Smooth muscle cell (in vitro differentiated cells): ENCODE data around the gene CEL. TPM values are rescaled to one million over a fixed set of nuclear protein-coding genes. Genes with fewer than 3 reads are reported as not detected.
"Not testable (repeated sequence)": the region's sequence is repeated elsewhere in the genome, so short reads cannot be mapped to it uniquely, and the experiment has no call there.

ENCODE experiments used
- DNase-seq: peaks from one replicate; lab custom pipeline; 2025; ENCODE audit not compliant: unreplicated experiment; lab: John Stamatoyannopoulos, UW
- H2AFZ ChIP-seq: fragments of 200-600 bp; sonication (generic); 2 replicates; pipeline ENCODE4 v1.6.0; 2016; ENCODE audit warnings: antibody characterized with exemption, low read depth, mild to moderate bottlenecking
- H3F3A ChIP-seq: fragments of 200-600 bp; sonication (generic); 2 replicates; pipeline ENCODE4 v1.6.0; 2017; ENCODE audit warnings: antibody characterized with exemption, low read depth
- H3K27ac ChIP-seq: fragments of 200-600 bp; sonication (generic); 2 replicates; pipeline ENCODE4 v1.5.1; 2016; ENCODE audit warnings: low read depth, mild to moderate bottlenecking
- H3K27me3 ChIP-seq: fragments of 200-600 bp; sonication (generic); 2 replicates; pipeline ENCODE4 v1.6.1; 2016; ENCODE audit warnings: low read depth, mild to moderate bottlenecking
- H3K36me3 ChIP-seq: fragments of 200-600 bp; sonication (generic); 2 replicates; pipeline ENCODE4 v1.5.1; 2016; ENCODE audit warnings: low read depth
- H3K4me1 ChIP-seq: fragments of 200-600 bp; sonication (generic); 2 replicates; pipeline ENCODE4 v1.5.1; 2016; ENCODE audit warnings: low read depth
- H3K4me2 ChIP-seq: fragments of 200-600 bp; sonication (generic); 2 replicates; pipeline ENCODE4 v1.6.0; 2016; ENCODE audit warnings: mild to moderate bottlenecking
- H3K4me3 ChIP-seq: fragments of 200-600 bp; sonication (generic); 2 replicates; pipeline ENCODE4 v1.5.1; 2016; ENCODE audit warnings: mild to moderate bottlenecking
- H3K79me2 ChIP-seq: fragments of 200-600 bp; sonication (generic); 2 replicates; pipeline ENCODE4 v1.6.0; 2016; ENCODE audit warnings: low read depth, mild to moderate bottlenecking
- H3K9ac ChIP-seq: fragments of 200-600 bp; sonication (generic); 2 replicates; pipeline ENCODE4 v1.6.0; 2016; ENCODE audit warnings: low read depth
- H3K9me3 ChIP-seq: fragments of 200-600 bp; sonication (generic); replicated peaks from 2 replicates; pipeline ENCODE4 v1.5.1; 2016; ENCODE audit warnings: low read depth
- H4K20me1 ChIP-seq: fragments of 200-600 bp; sonication (generic); 2 replicates; pipeline ENCODE4 v1.6.0; 2016; ENCODE audit warnings: low read depth
- WGBS: methylation state at CpG from one replicate; pipeline ENCODE4 v1.1.7; 2016; ENCODE audit warnings: low lambda C conversion rate; 5-methylcytosine and 5-hydroxymethylcytosine counted together
- polyA plus RNA-seq: library from polyadenylated mRNA; unstranded; fragments of >200 nt; fragmentation: Nextera tagmentation; extraction: Ambion mirVana; gene quantifications from 2 replicates; pipeline ENCODE4 v1.2.1, GENCODE V29; 2016
- total RNA-seq: library from RNA; depleted of rRNA; stranded (reverse); fragments of >200 nt; gene quantifications from 2 replicates; pipeline ENCODE4 v1.2.3, GENCODE V29; 2014
- TF ChIP-seq, protein P1 (sequence below): fragments of 200-600 bp; sonication (generic); IDR thresholded peaks from 2 replicates; pipeline ENCODE4 v1.5.1; 2017; ENCODE audit warnings: borderline replicate concordance, mild to moderate bottlenecking, antibody characterized with exemption; ENCODE audit not compliant: insufficient read depth, poor library complexity, severe bottlenecking

Gene CEL
- 0.04 and 0.18 TPM in 2 replicates for total RNA-seq
- polyA plus RNA-seq: 0.73 and 1.7 TPM in 2 replicates

DNA sequence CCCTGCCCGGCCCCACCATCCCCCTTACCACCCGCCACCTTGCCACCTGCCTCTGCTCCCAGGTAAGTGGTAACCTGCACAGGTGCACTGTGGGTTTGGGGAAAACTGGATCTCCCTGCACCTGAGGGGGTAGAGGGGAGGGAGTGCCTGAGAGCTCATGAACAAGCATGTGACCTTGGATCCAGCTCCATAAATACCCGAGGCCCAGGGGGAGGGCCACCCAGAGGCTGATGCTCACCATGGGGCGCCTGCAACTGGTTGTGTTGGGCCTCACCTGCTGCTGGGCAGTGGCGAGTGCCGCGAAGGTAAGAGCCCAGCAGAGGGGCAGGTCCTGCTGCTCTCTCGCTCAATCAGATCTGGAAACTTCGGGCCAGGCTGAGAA lies at the start of gene CEL:
CEL (plus strand) TSS at position 218 of the 382 bp plus-strand sequence; CDS start at position 240, 22 bp downstream.
- Histone ChIP-seq H3K27ac (peak within 1 kb of the TSS; percentile 56), H3K4me2 (peak within 1 kb of the TSS; percentile 44), H3K4me1 (peaks cover 15% of the 10 kb centered on the region)
- not testable (repeated sequence) for H3K79me2 ChIP-seq, H2AFZ ChIP-seq, DNase-seq, H3K36me3 ChIP-seq, H3K9me3 ChIP-seq, H4K20me1 ChIP-seq, H3F3A ChIP-seq, H3K27me3 ChIP-seq, H3K9ac ChIP-seq, H3K4me3 ChIP-seq
- WGBS: 88% methylated on average over 4 of the region's 9 CpGs

DNA sequence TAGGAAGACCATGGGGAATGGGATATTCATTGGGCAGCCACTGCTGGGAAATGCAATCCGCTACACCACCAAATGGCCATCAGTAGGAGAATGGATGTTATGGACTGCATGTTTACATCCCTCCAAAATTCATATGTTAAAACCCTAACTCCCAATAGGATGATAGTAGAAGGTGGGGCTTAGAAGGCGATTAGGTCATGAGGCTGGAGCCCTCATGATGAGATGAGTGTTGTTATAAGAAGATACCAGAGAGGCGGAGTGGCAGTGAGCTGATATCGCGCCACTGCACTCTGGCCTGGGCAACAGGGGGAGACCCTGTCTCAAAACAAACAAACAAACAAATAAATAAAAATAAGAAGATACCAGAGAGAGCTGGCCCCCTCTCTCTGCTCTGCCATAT lies 47.1 kb upstream of the CEL start:
- H3K4me2 ChIP-seq: no peak overlapping the region
- no peak overlapping the region for H3K9ac ChIP-seq
- H3K27ac ChIP-seq: no peak overlapping the region
- H3K4me1 ChIP-seq: no peaks in the 10 kb centered on the region
- H3K36me3 ChIP-seq: no peaks in the 10 kb centered on the region
- TF ChIP-seq, protein P1, sequence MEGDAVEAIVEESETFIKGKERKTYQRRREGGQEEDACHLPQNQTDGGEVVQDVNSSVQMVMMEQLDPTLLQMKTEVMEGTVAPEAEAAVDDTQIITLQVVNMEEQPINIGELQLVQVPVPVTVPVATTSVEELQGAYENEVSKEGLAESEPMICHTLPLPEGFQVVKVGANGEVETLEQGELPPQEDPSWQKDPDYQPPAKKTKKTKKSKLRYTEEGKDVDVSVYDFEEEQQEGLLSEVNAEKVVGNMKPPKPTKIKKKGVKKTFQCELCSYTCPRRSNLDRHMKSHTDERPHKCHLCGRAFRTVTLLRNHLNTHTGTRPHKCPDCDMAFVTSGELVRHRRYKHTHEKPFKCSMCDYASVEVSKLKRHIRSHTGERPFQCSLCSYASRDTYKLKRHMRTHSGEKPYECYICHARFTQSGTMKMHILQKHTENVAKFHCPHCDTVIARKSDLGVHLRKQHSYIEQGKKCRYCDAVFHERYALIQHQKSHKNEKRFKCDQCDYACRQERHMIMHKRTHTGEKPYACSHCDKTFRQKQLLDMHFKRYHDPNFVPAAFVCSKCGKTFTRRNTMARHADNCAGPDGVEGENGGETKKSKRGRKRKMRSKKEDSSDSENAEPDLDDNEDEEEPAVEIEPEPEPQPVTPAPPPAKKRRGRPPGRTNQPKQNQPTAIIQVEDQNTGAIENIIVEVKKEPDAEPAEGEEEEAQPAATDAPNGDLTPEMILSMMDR: no peak
- DNase-seq: no peak
- H3K27me3 ChIP-seq: peaks cover 12% of the 10 kb centered on the region
- no peaks in the 10 kb centered on the region for H3K79me2 ChIP-seq
- H4K20me1 ChIP-seq: no peaks in the 10 kb centered on the region
- 87% methylated on average over 5 of the region's 5 CpGs for WGBS
- no peak overlapping the region for H3K4me3 ChIP-seq
- H3K9me3 ChIP-seq: no peaks in the 10 kb centered on the region
- H2AFZ ChIP-seq: no peak overlapping the region
- no peaks in the 10 kb centered on the region for H3F3A ChIP-seq

DNA sequence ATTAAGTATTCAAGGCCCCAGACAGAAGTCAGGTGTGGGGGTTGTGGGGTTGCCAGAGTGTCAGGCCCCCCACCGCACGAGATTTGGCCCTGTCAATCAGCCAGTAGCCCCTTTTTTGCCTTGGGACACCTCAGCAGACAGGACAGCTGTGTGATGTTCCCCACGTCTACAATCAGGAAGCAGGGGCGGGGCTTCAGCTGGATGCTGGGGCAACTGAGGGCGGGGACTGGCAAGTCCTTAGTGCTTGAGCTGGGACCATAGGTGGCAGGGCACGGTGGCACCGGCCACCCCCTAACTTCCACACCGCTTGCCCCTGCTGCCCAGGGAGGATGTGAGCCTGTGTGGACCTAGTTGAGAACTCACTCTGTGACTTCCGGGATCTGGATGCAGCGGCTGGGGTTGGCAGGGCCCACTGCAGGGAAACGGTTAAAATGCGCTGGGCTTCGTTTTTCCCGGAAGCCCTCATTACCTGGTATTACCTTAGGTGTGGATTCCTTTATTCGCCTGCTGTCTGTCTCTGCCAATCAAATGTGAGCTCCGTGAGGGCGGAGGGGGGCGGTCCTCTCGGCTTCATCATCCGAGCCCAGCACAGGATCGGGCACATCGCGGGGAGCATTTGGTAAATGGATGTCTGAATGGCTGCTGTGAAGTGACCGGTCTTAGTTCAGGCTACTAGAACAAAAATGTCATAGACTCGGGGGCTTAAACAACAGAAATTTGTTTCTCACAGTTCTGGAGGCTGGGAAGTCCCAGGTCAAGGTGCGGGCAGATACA lies 38.5 kb upstream of the CEL start:
- no peak overlapping the region for H3K4me3 ChIP-seq

DNA sequence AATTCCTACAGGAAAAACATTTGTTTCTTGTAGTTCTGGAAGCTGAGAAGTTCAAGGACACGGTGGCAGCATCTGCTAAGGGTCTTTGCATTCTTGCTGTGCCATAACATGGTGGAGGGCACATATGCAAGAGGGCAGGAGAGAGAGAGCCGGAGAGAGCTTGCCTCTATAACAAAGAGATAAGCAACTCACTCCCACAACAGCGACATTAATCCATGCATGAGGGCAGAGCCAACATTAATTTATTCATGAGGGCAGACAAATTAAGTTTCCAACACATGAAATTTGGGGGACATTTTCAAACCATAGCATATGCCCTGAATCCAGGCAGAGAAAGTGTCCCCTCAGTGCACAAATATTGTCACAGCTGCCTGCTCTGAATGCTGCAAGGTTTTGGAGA lies 35.4 kb upstream of the CEL start:
- WGBS: 78% methylated on average over 3 of the region's 3 CpGs
- H3K27me3 ChIP-seq: no peaks in the 10 kb centered on the region
- DNase-seq: no peak
- H3K9ac ChIP-seq: no peak overlapping the region
- H3K27ac ChIP-seq: no peak overlapping the region
- no peak overlapping the region for H3K4me2 ChIP-seq
- peaks cover 10% of the 10 kb centered on the region for H3K4me1 ChIP-seq
- H2AFZ ChIP-seq: no peak overlapping the region
- no peaks in the 10 kb centered on the region for H3K36me3 ChIP-seq
- no peaks in the 10 kb centered on the region for H3K9me3 ChIP-seq
- H3K4me3 ChIP-seq: no peak overlapping the region
- peaks cover 15% of the 10 kb centered on the region for H3K79me2 ChIP-seq
- peaks cover 4% of the 10 kb centered on the region for H3F3A ChIP-seq
- TF ChIP-seq, protein P1: no peak
- H4K20me1 ChIP-seq: no peaks in the 10 kb centered on the region

More for the DNA sequence above, 38.5 kb upstream of the CEL start:
- H4K20me1 ChIP-seq: no peaks in the 10 kb centered on the region
- H3K36me3 ChIP-seq: no peaks in the 10 kb centered on the region
- H3K4me1 ChIP-seq: no peaks in the 10 kb centered on the region
- H2AFZ ChIP-seq: no peak overlapping the region
- TF ChIP-seq, protein P1: no peak
- H3K27me3 ChIP-seq: no peaks in the 10 kb centered on the region
- no peak overlapping the region for H3K27ac ChIP-seq
- no peak overlapping the region for H3K9ac ChIP-seq
- no peaks in the 10 kb centered on the region for H3F3A ChIP-seq
- WGBS: 84% methylated on average over 26 of the region's 26 CpGs
- H3K79me2 ChIP-seq: no peaks in the 10 kb centered on the region
- no peak for DNase-seq
- no peaks in the 10 kb centered on the region for H3K9me3 ChIP-seq
- no peak overlapping the region for H3K4me2 ChIP-seq
